GM19463 (cell line): ENCODE data around the gene PERM1.
"Not testable (repeated sequence)": the region's sequence is repeated elsewhere in the genome, so short reads cannot be mapped to it uniquely, and the experiment has no call there.

Source experiments
- ATAC-seq: cut with Tn5 transposase; IDR thresholded peaks from one replicate; pipeline ENCODE4 v1.9.1; 2021; ENCODE audit warnings: mild to moderate bottlenecking, moderate library complexity; ENCODE audit not compliant: unreplicated experiment

The PERM1 gene

DNA sequence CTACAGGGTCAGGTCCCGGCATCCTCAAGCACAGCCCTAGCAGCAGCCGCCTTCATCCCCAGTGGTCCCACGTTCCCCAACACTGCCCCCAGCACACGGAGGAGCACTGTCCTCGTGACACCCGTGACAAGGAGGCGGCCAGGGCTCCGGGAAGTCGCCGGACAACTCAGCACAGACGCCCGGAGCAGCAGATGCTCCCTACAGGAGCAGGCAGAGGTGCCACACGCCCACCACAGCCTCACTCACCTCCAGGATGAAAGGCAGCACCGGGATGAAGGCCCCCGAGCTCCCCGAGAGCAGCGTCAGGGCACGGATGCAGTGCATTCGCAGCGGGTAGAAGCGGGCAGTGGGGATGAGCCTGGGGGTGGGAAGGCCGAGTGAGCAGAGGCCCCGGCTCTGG is 31.0 kb downstream of the PERM1 start:
- no peak for ATAC-seq

DNA sequence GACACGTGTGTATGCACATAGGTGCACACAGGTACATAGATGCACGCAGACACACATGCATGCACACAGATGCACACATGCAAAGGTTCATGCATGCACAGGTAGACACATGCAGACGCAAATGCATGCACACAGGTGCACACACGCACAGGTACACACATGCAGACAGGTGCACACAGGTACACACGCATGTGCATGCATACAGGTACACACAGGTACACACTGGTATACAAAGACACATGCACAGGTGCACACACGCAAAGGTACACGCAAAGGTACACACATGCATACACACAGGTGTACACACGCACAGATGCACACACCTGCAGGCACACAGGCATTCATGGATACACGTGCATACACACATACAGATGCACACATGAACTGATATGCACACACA is 31.6 kb downstream of the PERM1 start:
- no peak for ATAC-seq

DNA sequence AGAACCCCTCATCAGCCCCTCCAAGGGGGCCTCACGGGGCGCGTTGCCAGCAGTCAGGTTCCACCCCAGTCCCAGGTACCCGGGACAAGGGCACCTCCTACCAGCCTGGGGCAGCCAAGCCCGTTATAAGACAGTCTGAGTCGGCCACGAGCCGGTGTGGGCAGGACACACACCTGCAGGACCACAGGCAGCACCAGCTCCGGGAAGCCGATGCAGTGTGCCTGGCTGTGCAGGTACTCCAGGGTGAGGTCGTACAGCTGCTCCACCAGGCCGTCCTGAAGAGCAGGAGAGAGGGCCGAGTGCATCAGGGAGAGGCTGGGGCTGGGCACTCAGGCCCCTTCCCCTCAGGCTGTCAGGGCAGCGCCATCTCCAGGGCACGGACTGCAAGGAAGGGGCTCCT is 33.9 kb downstream of the PERM1 start:
- ATAC-seq = no peak

DNA sequence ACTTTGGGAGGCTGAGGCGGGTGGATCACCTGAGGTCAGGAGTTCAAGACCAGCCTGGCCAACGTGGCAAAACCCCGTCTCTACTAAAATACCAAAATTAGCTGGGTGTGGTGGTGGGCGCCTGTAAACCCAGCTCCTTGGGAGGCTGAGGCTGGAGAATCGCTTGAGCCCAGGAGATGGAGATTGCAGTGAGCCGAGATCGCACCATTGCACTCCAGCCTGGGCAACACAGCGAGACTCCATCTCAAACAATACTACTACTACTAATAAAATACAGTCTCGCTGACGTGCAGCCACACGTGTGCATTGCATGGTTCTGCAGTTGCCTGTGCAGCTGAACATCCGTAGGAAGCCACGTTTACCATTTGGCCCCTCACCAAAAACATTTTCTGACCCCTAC is 35.1 kb downstream of the PERM1 start:
- not testable (repeated sequence) for ATAC-seq

DNA sequence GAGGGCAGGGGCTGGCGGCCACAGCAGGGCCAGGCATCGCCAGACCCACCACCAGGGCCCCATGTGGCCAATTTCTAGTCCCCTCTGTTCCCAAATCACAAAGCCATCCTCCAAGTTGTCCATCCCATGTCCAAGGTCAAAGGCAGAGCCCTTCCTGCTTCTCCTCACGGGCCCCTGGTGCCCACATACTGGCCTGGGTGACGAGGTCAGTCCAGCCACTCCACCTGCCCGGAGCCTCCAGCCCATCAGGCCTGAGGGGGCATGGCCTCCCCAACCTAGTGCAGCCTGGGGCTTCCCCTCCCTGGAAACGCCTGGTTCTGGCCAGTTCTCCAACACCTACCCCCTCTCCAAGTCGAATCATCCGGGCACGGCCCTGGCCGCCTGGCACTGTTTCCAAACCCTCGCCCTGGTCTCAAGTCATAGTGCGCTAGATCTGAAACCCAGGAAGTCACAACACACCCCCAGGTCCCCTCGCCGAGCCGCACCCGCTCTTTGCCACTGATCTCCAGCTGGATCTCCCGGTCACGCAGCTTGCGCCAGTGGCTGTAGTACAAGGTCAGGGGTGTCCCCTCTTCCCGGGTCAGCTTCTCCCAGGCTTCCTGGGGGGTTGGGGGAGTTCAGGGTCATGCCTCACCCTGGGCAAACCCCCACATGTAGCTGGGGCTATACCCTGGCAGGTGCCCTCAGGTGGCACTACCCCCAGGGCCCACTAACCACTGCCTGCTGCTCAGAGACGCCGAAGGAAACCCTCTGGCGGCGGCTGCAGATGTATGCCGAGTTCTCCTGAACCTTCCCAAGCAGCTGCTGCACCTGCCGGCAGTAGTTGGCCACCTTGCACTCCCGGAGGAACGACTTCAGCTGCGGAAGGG is 36.0 kb downstream of the PERM1 start:
- no peak for ATAC-seq

DNA sequence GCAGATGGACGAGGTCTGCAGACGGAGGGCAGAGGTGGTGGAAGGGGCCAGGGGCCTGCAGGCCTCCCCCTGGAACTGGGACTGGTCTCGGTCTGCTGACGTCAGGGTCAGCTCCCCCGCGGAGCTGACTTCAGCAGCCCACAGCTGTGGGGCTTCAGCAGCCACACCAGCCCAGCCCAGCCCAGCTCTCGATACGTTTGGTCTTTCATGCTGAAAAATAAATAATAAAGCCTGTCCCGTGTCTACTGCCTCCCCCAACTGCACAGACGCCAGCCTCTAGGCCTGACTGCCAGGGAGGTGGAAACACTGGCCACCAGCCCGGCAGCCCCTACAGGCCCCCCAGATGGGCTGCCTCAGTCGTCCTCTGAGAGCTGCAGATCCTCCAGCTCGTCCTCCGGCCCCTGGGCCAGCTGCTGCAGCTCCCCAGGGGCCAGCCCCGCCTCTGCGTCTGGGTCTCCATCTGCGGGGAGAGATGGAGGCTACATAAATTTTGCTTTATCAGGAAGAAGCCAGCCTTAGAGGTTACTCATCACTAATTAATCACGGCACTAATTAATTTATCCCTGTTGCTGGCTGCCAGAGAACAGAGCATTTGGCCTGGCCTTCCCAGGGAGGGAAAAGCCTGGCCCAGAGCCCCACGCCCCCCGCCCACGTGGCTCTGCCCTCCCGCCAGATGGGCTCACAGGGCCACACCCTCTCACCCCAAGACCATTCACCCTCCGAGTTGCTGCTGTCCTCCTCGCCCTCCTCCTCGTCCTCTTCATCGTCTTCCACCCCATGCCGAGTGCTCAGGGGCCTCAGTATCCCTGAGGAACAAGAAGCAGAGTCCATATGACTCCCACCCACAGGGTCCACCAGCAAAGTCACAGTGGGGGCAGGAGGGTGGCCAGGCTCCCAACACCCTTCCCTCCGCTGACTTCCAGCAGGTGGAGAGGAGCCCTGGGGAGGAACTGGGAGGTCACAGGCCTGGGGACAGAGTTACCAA is 37.3 kb downstream of the PERM1 start:
- ATAC-seq = no peak

DNA sequence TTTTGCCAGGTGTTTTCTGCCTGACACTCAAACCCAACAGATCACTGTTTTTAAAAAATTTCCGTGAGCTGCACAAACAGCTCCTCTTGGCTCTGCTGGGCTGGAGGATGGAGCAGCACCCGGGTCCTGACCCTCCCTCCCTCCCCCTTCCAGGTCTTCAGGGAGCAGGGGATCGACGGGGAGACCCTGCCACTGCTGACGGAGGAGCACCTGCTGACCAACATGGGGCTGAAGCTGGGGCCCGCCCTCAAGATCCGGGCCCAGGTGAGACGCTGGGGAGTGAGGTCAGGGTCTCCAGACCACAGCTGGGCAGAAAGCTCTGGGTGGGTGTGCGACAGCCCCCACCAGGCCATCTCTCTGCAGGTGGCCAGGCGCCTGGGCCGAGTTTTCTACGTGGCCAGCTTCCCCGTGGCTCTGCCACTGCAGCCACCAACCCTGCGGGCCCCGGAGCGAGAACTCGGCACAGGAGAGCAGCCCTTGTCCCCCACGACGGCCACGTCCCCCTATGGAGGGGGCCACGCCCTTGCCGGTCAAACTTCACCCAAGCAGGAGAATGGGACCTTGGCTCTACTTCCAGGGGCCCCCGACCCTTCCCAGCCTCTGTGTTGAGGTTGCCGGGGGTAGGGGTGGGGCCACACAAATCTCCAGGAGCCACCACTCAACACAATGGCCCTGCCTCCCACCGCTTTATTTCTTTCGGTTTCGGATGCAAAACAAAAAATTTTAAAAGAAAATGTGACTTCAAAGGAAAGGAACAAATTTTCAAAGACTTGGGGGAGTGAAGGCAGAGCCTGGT is 38.1 kb downstream of the PERM1 start:
- no peak for ATAC-seq

DNA sequence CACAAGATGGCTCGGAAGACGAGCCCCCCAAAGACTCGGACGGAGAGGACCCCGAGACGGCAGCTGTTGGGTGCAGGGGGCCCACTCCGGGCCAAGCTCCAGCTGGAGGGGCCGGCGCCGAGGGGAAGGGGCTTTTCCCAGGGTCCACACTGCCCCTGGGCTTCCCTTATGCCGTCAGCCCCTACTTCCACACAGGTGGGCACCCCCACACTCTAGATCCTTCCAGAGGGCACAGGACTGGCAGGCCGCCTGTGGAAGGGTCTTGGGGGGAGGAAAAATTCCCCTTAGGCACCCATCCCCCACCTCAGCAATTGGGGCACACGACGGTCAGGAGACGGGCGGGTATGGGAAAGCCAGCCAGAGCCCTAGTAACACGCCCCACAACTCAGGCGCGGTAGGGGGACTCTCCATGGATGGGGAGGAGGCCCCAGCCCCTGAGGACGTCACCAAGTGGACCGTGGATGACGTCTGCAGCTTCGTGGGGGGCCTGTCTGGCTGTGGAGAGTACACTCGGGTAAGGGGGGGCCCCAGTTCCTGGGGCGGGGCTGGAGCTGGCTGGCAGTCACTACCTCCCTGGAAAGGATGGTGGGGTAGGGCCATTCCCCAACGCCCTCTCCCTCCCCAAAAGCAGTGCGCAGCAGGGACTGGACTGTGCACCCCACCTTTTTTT is 38.9 kb downstream of the PERM1 start:
- no peak for ATAC-seq

DNA sequence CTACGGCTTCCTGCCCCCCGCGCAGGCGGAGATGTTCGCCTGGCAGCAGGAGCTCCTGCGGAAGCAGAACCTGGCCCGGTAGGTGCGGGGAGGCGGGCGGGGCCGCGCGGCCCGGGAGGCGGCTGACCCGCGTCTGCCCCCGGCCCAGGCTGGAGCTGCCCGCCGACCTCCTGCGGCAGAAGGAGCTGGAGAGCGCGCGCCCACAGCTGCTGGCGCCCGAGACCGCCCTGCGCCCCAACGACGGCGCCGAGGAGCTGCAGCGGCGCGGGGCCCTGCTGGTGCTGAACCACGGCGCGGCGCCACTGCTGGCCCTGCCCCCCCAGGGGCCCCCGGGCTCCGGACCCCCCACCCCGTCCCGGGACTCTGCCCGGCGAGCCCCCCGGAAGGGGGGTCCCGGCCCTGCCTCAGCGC is 39.5 kb downstream of the PERM1 start:
- ATAC-seq = no peak

DNA sequence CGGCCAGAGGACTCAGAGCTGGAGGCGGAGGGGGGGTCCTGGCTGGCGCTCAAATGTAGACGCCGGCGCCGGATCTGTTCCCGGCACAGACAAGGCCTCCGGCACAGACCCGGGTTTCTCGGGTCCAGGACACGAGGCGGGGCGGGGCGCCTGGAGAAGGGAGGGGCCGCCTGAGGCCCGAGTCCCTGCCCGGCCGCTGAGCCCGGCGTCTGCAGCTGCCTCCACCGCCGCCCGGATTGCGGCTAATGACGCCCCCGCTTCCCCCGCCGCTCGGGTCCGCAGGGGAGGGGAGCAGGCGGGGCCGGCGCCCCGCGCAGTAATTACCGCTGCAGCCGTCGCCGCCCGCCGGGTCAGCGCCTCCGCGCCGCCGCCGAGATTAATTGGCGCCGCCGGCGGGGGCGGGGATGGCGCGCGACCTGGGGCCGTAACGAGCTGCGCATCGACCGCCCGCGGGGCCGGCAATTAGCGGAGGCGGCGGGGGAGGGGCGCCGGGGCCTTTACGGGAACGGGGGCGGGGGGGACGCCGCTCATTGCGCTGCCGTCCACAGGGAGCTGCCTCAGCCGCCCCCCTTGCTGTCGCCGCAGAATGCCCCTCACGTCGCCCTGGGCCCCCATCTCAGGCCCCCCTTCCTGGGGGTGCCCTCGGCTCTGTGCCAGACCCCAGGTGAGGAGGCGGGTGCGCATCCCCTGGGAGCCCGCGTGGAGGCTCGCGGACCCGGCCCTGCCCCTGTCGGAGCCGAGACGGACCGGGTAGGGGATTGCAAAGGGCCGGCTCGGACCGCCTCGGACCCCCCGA is 40.1 kb downstream of the PERM1 start:
- no peak for ATAC-seq

DNA sequence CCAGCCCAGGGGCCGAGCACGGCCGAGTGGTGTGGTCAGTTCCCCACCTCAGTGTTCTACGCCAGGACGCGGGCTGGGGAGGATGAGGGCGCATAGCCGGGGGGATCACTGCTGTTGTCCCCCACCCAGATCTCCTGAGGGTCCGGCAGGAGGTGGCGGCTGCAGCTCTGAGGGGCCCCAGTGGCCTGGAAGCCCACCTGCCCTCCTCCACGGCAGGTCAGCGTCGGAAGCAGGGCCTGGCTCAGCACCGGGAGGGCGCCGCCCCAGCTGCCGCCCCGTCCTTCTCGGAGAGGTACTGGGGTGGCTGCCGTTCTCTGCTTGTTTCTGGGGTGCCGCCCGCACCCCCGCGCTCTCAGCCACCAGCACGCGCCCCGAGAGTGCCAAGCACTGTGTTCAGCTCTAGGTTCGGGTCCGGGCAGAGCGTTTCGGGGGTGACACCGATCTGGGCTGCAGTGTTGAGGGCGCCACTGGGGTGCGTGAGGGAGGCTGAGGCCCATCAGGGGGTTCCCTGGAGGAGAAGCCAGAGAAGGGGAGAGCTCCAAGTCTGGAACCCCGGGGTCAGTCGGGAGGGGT is 40.8 kb downstream of the PERM1 start:
- no peak for ATAC-seq

DNA sequence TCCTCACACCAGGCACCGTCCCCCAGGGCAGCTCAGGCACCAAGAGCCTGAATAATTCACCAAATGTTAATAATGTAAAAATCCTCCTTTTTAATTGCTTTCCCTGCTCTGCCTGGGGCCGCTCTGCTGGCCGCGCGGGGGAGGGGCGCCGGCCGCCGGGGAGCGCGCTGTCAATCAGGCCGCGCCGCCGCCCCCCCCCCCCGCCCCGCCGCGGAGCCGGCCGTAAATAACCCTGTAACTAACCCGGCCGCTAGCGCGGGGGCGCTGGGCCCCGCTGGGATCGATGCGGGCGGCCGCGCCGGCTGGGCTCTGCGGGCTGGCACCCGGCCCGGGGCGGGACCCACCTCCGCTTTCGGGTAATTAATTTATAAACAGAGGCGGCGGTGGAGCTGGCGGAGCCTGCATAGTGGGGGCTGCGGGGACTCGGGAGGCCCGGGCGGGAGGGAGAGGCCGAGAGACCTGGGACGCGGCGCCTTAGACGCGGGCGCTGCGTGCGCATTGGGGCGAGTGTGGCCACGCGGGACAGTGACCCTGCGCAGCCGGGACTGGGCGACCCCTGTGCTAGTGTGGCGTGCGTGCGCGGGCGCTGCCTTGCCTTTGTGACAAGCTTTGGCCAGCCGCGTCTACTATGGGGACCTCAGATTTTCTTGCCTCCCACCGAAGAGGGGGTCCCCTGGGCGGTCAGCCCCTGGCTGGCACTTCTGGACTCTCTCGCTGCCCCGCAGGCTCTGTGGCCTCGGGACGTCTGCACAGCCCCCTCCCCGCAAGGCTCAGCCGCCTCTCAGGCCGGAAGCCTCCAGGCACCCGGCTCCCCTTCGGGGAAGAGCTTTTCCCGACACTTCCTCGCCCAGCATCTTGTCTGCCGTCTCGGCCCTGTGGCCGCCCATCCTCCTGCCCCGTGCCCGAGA is 41.5 kb downstream of the PERM1 start:
- ATAC-seq = no peak

DNA sequence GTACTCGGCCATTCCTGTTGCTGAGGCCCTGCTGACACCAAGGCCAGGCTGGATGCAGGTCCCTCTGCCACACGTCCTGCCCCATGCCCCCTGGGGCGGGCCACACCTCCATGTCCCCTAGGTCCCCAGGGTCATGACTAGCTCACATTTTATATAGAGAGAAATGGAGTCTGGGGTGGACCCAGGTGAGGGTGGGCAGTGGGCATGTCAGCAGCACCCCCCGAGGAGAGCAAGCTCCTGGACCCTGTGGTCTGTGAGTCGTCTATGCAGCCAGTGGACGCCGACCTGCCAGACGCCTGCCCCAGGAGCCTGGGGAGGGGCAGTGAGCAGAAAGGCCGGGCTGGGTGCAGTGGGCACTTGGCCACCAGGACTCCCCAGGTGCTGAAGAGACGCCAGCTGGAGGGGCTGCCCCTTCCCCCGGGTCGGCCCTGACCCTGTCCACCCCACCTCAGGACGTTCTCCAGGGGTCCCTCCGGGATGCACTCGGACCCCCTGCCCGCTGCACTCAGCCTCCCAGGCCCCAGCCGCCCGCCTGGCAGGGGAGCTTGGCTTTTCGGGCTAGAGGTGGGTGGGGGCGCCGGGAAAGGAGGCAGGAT is 42.3 kb downstream of the PERM1 start:
- ATAC-seq = no peak

DNA sequence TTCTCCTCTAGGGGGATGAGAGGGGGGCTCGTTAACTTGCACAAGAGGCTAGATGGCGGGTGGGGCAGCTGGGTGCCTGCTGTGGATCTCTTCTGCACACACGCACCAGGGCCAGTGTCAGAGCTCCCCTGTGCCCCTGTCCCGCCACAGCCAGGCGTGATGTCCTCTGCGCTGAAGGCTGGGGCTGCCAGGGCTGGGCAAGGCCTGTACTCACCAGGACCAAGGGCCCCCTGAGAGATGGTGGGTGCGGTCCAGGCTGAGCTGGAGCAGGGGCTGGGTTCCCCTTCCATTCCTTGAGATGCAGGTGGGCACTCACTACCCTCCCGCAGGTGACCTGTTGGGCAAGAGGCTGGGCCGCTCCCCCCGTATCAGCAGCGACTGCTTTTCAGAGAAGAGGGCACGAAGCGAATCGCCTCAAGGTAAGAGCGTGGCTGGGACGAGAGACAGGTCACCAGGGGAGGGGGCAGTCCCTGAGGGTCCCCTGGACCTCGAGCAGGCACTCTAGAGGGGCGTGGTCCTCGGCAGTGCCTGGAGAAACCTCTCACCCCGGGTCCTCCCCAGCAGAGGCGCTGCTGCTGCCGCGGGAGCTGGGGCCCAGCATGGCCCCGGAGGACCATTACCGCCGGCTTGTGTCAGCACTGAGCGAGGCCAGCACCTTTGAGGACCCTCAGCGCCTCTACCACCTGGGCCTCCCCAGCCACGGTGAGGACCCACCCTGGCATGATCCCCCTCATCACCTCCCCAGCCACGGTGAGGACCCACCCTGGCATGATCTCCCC is 43.0 kb downstream of the PERM1 start:
- no peak for ATAC-seq

DNA sequence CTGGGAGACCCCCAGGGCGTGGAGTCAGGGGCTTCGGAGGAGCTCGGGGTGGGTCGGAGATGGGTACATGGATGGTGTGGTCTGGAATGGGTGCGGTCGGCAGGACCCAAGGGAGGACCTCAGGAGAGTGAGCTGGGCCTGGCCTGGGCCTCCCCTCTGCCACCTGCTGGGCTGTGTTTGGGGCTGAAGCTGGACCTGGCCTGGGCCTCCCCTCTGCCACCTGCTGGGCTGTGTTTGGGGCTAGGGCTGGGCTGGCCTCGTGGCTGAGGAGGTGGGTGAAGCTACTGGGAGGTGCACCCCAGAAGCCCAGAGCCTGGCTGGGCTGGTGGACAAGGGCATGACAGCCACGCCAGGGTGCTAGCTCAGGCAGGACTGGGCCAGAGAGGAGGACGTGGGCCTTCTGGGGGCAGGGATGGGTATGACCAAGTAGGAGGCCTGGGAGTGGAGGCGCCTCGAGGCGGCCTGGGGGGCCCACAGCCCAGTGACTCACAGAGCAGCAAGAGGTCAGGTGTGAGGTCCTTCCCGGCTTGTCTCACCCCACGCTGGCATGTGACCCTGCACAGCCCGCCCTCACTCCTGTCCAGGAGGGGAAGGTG is 43.7 kb downstream of the PERM1 start:
- ATAC-seq = no peak

DNA sequence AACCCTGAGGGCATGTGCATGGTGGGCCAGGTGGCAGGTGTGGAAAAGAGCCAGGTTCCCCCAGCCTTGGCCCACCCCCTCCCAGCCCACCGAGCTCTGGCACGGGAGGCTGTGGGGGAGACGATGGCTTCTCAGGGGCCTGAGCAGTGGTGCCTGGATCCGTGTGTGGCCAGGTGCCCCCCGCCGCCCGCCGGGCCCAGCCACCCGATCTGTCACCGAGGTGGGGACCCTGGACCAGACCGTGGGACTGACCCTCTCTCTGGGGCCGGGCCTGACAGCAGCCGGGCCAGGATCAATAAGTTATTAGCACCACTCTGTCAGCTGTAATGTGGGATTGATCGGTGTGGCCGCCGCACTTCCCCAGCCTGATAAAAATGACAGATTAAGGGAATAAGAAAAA is 44.4 kb downstream of the PERM1 start:
- no peak for ATAC-seq
